ENCODE measurements around the gene NKIRAS1.

Gene NKIRAS1

GRCh38 chr3:23916886-23917678 lies at the start of gene NKIRAS1, which contains the start of gene RPL15:
Gene NKIRAS1, minus strand, starts transcription at chr3:23916990. Its CDS starts 6,086 bp downstream, at chr3:23910904.
Gene RPL15, plus strand, starts transcription at chr3:23917132. Its CDS starts 728 bp downstream, at chr3:23917860.
- peak; percentile 97 for DNase-seq (ENCODE audit: low spot score)

GRCh38 chr3:23966328-23966727 lies 49.5 kb upstream of the NKIRAS1 start:
- DNase-seq (ENCODE audit: low spot score) = no peak

GRCh38 chr3:23964537-23965235 lies 47.9 kb upstream of the NKIRAS1 start:
- no peak for DNase-seq (ENCODE audit: low spot score)

GRCh38 chr3:23961913-23962312 lies 45.1 kb upstream of the NKIRAS1 start:
- no peak for DNase-seq (ENCODE audit: low spot score)

- DNase-seq (ENCODE audit: low spot score) = no peak
Measured at GRCh38 chr3:23961066-23961465, 44.3 kb upstream of the NKIRAS1 start.

- no peak for DNase-seq (ENCODE audit: low spot score)
Measured at GRCh38 chr3:23960649-23961048, 43.9 kb upstream of the NKIRAS1 start.

GRCh38 chr3:23959135-23959900 lies 42.5 kb upstream of the NKIRAS1 start:
- DNase-seq (ENCODE audit: low spot score) = peak; percentile 40

GRCh38 chr3:23956701-23957100 lies 39.9 kb upstream of the NKIRAS1 start:
- DNase-seq (ENCODE audit: low spot score) = no peak

- DNase-seq (ENCODE audit: low spot score) = no peak
Measured at GRCh38 chr3:23954144-23954543, 37.4 kb upstream of the NKIRAS1 start.

- no peak for DNase-seq (ENCODE audit: low spot score)
Measured at GRCh38 chr3:23953523-23953922, 36.7 kb upstream of the NKIRAS1 start.

GRCh38 chr3:23952646-23953045 lies 35.9 kb upstream of the NKIRAS1 start:
- DNase-seq (ENCODE audit: low spot score) = no peak

- no peak for DNase-seq (ENCODE audit: low spot score)
Measured at GRCh38 chr3:23950293-23950692, 33.5 kb upstream of the NKIRAS1 start.

GRCh38 chr3:23949784-23950183 lies 33.0 kb upstream of the NKIRAS1 start:
- DNase-seq (ENCODE audit: low spot score) = no peak

- DNase-seq (ENCODE audit: low spot score) = no peak
Measured at GRCh38 chr3:23948761-23949160, 32.0 kb upstream of the NKIRAS1 start.

- peak; percentile 95 for DNase-seq (ENCODE audit: low spot score)
Measured at GRCh38 chr3:23945913-23946687, 29.3 kb upstream of the NKIRAS1 start.

GRCh38 chr3:23945663-23945912 lies 28.8 kb upstream of the NKIRAS1 start:
- DNase-seq (ENCODE audit: low spot score) = no peak

- peak; percentile 76 for DNase-seq (ENCODE audit: low spot score)
Measured at GRCh38 chr3:23944861-23945662, 28.3 kb upstream of the NKIRAS1 start, which contains the start of gene NR1D2. Gene NR1D2, plus strand, starts transcription at chr3:23945286. Its CDS starts 293 bp downstream, at chr3:23945579.

GRCh38 chr3:23944007-23944783 lies 27.4 kb upstream of the NKIRAS1 start:
- no peak for DNase-seq (ENCODE audit: low spot score)

- DNase-seq (ENCODE audit: low spot score) = no peak
Measured at GRCh38 chr3:23942546-23942945, 25.8 kb upstream of the NKIRAS1 start.

- no peak for DNase-seq (ENCODE audit: low spot score)
Measured at GRCh38 chr3:23941440-23941839, 24.6 kb upstream of the NKIRAS1 start.

Data from kidney capillary endothelial cell (primary cell).